ENCODE data around the gene LRRN3. TPM values are rescaled to one million over a fixed set of nuclear protein-coding genes. Genes with fewer than 3 reads are reported as not detected.
"Not testable (repeated sequence)": the region's sequence is repeated elsewhere in the genome, so short reads cannot be mapped to it uniquely, and the experiment has no call there.

The LRRN3 gene
- polyA plus RNA-seq (ENCODE audit: insufficient read length), result 8.0 TPM

- peak; percentile 61 for DNase-seq
Measured at GRCh38 chr7:111090846-111091245, at the start of gene LRRN3. TSS of gene LRRN3 (plus strand) at chr7:111091127. CDS start at chr7:111122773, 31,646 bp downstream.

- DNase-seq, result no peak
Measured at GRCh38 chr7:111041577-111041976, 49.4 kb upstream of the LRRN3 start.

GRCh38 chr7:111042842-111043241, 48.1 kb upstream of the LRRN3 start:
- DNase-seq, result no peak

GRCh38 chr7:111043561-111043960, 47.4 kb upstream of the LRRN3 start:
- DNase-seq, result no peak

- DNase-seq, result peak; percentile 29
Measured at GRCh38 chr7:111045449-111045848, 45.5 kb upstream of the LRRN3 start.

- no peak for DNase-seq
Measured at GRCh38 chr7:111047595-111047994, 43.3 kb upstream of the LRRN3 start.

GRCh38 chr7:111049971-111050680, 40.8 kb upstream of the LRRN3 start:
- no peak for DNase-seq

GRCh38 chr7:111050875-111051416, 40.0 kb upstream of the LRRN3 start:
- DNase-seq, result no peak

GRCh38 chr7:111051832-111052231, 39.1 kb upstream of the LRRN3 start:
- no peak for DNase-seq

- no peak for DNase-seq
Measured at GRCh38 chr7:111053035-111053434, 37.9 kb upstream of the LRRN3 start.

GRCh38 chr7:111056371-111056770, 34.6 kb upstream of the LRRN3 start:
- DNase-seq, result no peak

GRCh38 chr7:111057066-111057465, 33.9 kb upstream of the LRRN3 start:
- DNase-seq, result no peak

- no peak for DNase-seq
Measured at GRCh38 chr7:111059833-111060232, 31.1 kb upstream of the LRRN3 start.

GRCh38 chr7:111063166-111063565, 27.8 kb upstream of the LRRN3 start:
- no peak for DNase-seq

GRCh38 chr7:111067251-111067650, 23.7 kb upstream of the LRRN3 start:
- no peak for DNase-seq

- DNase-seq, result no peak
Measured at GRCh38 chr7:111067682-111068081, 23.2 kb upstream of the LRRN3 start.

GRCh38 chr7:111068618-111069017, 22.3 kb upstream of the LRRN3 start:
- DNase-seq, result no peak

GRCh38 chr7:111071556-111071955, 19.4 kb upstream of the LRRN3 start:
- no peak for DNase-seq

- not testable (repeated sequence) for DNase-seq
Measured at GRCh38 chr7:111072658-111073057, 18.3 kb upstream of the LRRN3 start.

GRCh38 chr7:111074071-111074747, 16.7 kb upstream of the LRRN3 start:
- no peak for DNase-seq

GRCh38 chr7:111074748-111075146, 16.2 kb upstream of the LRRN3 start:
- no peak for DNase-seq

- DNase-seq, result no peak
Measured at GRCh38 chr7:111075498-111075897, 15.4 kb upstream of the LRRN3 start.

- DNase-seq, result no peak
Measured at GRCh38 chr7:111076205-111076604, 14.7 kb upstream of the LRRN3 start.

GRCh38 chr7:111077001-111077400, 13.9 kb upstream of the LRRN3 start:
- DNase-seq, result no peak
